HG03103 (cell line): Measurements from ENCODE around the gene PLXND1.
"Not testable (repeated sequence)": the region's sequence is repeated elsewhere in the genome, so short reads cannot be mapped to it uniquely, and the experiment has no call there.

Experiments used
- ATAC-seq: cut with Tn5 transposase; IDR thresholded peaks from one replicate; pipeline ENCODE4 v1.9.1; 2021; ENCODE audit warnings: low read depth; ENCODE audit not compliant: unreplicated experiment

Gene PLXND1

GRCh38 chr3:129606636-129607390 lies at the start of gene PLXND1:
Gene PLXND1, minus strand, starts transcription at chr3:129606676. Its CDS starts 37 bp downstream, at chr3:129606639.
- ATAC-seq = no peak

GRCh38 chr3:129655291-129655700 lies 48.8 kb upstream of the PLXND1 start:
- no peak for ATAC-seq

GRCh38 chr3:129654131-129654530 lies 47.7 kb upstream of the PLXND1 start:
- ATAC-seq = no peak

GRCh38 chr3:129653019-129653418 lies 46.5 kb upstream of the PLXND1 start:
- no peak for ATAC-seq

GRCh38 chr3:129651435-129652202 lies 45.1 kb upstream of the PLXND1 start:
- no peak for ATAC-seq

- ATAC-seq = no peak
Observed at GRCh38 chr3:129650256-129650872, 43.9 kb upstream of the PLXND1 start.

GRCh38 chr3:129648391-129648790 lies 41.9 kb upstream of the PLXND1 start:
- ATAC-seq = no peak

- ATAC-seq = no peak
Observed at GRCh38 chr3:129645286-129645685, 38.8 kb upstream of the PLXND1 start.

GRCh38 chr3:129644836-129645235 lies 38.4 kb upstream of the PLXND1 start:
- no peak for ATAC-seq

GRCh38 chr3:129641567-129642260 lies 35.2 kb upstream of the PLXND1 start:
- not testable (repeated sequence) for ATAC-seq

GRCh38 chr3:129640985-129641384 lies 34.5 kb upstream of the PLXND1 start:
- ATAC-seq = not testable (repeated sequence)

GRCh38 chr3:129638481-129638880 lies 32.0 kb upstream of the PLXND1 start:
- ATAC-seq = no peak

GRCh38 chr3:129636082-129636481 lies 29.6 kb upstream of the PLXND1 start:
- no peak for ATAC-seq

- no peak for ATAC-seq
Observed at GRCh38 chr3:129635656-129636055, 29.2 kb upstream of the PLXND1 start.

- no peak for ATAC-seq
Observed at GRCh38 chr3:129633751-129634481, 27.4 kb upstream of the PLXND1 start.

- no peak for ATAC-seq
Observed at GRCh38 chr3:129632977-129633376, 26.5 kb upstream of the PLXND1 start.

GRCh38 chr3:129632556-129632955 lies 26.1 kb upstream of the PLXND1 start:
- ATAC-seq = no peak

- no peak for ATAC-seq
Observed at GRCh38 chr3:129632056-129632455, 25.6 kb upstream of the PLXND1 start.

GRCh38 chr3:129629011-129629410 lies 22.5 kb upstream of the PLXND1 start:
- no peak for ATAC-seq

GRCh38 chr3:129628169-129628522 lies 21.7 kb upstream of the PLXND1 start:
- ATAC-seq = no peak
